ENCODE measurements around the gene MTOR. TPM values are rescaled to one million over a fixed set of nuclear protein-coding genes. Genes with fewer than 3 reads are reported as not detected.

MTOR gene
- total and polyA plus RNA-seq, 2 donors (not counting 1 experiment from before 2014, with no cell fraction given) = 30.7 to 50.7 TPM

GRCh38 chr1:11138029-11138428, 124.3 kb downstream of the MTOR start:
- H3K27ac Mint-ChIP-seq = no peak overlapping the region

GRCh38 chr1:11134898-11135266, 127.5 kb downstream of the MTOR start:
- ATAC-seq (ENCODE audit: low read depth) (no peak), DNase-seq (no peak)
- Histone ChIP-seq H3K36me3 (replicated peaks in 1 of 2; ENCODE audit: control extremely low read depth in 1 of 2, control insufficient read depth in 1 of 2, extremely low read depth in 1 of 2, insufficient read depth in 2 of 2, low read length in 1 of 2) (peaks cover 15 to 81% of the 10 kb centered on the region in 2 experiments), H3K9me3 (ENCODE audit: control extremely low read depth in 1 of 3, control insufficient read depth in 2 of 3, insufficient read depth in 1 of 3, low read length in 2 of 3) (no peaks in the 10 kb centered on the region), H3K27me3 (replicated peaks in 1 of 4; ENCODE audit: control extremely low read depth in 1 of 4, control insufficient read depth in 3 of 4, insufficient read depth in 4 of 4, low read length in 3 of 4) (no peaks in the 10 kb centered on the region), H3K27ac (ENCODE audit: low read length in 2 of 2) (no peak overlapping the region), H4K20me1 (ENCODE audit: control insufficient read depth, insufficient read depth, low read length, poor library complexity, severe bottlenecking) (no peaks in the 10 kb centered on the region), H3K79me2 (ENCODE audit: control insufficient read depth, insufficient read depth, low read length) (no peaks in the 10 kb centered on the region), H3K4me2 (replicated peaks; ENCODE audit: low read depth, low read length, poor library complexity, severe bottlenecking) (no peak overlapping the region), H2AFZ (ENCODE audit: insufficient read depth, low read depth, low read length, poor library complexity, severe bottlenecking) (no peak overlapping the region), H3K4me3 (ENCODE audit: control extremely low read depth in 1 of 5, extremely low read depth in 1 of 5, insufficient read depth in 1 of 5, low read depth in 2 of 5, low read length in 4 of 5) (no peak overlapping the region), H3K9ac (ENCODE audit: low read length) (no peak overlapping the region), H3K4me1 (ENCODE audit: control insufficient read depth in 2 of 2, insufficient read depth in 2 of 2, low read length in 2 of 2) (no peaks in the 10 kb centered on the region)
- no peaks in the 10 kb centered on the region for H3K27me3 Mint-ChIP-seq
- no peak overlapping the region for H3K27ac Mint-ChIP-seq
- intact Hi-C loops (cut with micrococcal nuclease) = no loop called here
- H3K9me3 Mint-ChIP-seq (ENCODE audit: insufficient read depth) = no peaks in the 10 kb centered on the region
- no peaks in the 10 kb centered on the region for H3K4me1 Mint-ChIP-seq
- no peak overlapping the region for H3K4me3 Mint-ChIP-seq
- WGBS (ENCODE audit: insufficient coverage) = no CpG with 5 or more reads among the region's 5 CpGs
- POLR2A ChIA-PET = no interaction called here
- no peak for TF ChIP-seq EZH2 (IDR thresholded peaks at IDR 0.05; ENCODE audit: borderline replicate concordance, insufficient read depth, low read depth, low read length, poor library complexity, severe bottlenecking)
- no peak for TF ChIP-seq CTCF (IDR thresholded peaks at IDR 0.05)
- CTCF ChIA-PET = no interaction called here

More at GRCh38 chr1:11138029-11138428, 124.3 kb downstream of the MTOR start:
- H3K4me3 ChIP-seq (ENCODE audit: control extremely low read depth in 1 of 5, extremely low read depth in 1 of 5, insufficient read depth in 1 of 5, low read depth in 2 of 5, low read length in 4 of 5) = no peak overlapping the region
- Mint-ChIP-seq H3K27me3 (no peaks in the 10 kb centered on the region), H3K9me3 (ENCODE audit: insufficient read depth) (no peaks in the 10 kb centered on the region), H3K4me1 (no peaks in the 10 kb centered on the region), H3K4me3 (no peak overlapping the region)
- no peak overlapping the region for H2AFZ ChIP-seq (ENCODE audit: insufficient read depth, low read depth, low read length, poor library complexity, severe bottlenecking)
- POLR2A ChIA-PET = no interaction called here
- H3K79me2 ChIP-seq (ENCODE audit: control insufficient read depth, insufficient read depth, low read length) = no peaks in the 10 kb centered on the region
- H3K4me1 ChIP-seq (ENCODE audit: control insufficient read depth in 2 of 2, insufficient read depth in 2 of 2, low read length in 2 of 2) = no peaks in the 10 kb centered on the region
- no peaks in the 10 kb centered on the region for H3K27me3 ChIP-seq (replicated peaks in 1 of 4; ENCODE audit: control extremely low read depth in 1 of 4, control insufficient read depth in 3 of 4, insufficient read depth in 4 of 4, low read length in 3 of 4)
- H3K9ac ChIP-seq (ENCODE audit: low read length) = no peak overlapping the region
- WGBS (ENCODE audit: insufficient coverage) = no CpG with 5 or more reads among the region's 1 CpG
- peaks cover 8 to 57% of the 10 kb centered on the region in 2 experiments for H3K36me3 ChIP-seq (replicated peaks in 1 of 2; ENCODE audit: control extremely low read depth in 1 of 2, control insufficient read depth in 1 of 2, extremely low read depth in 1 of 2, insufficient read depth in 2 of 2, low read length in 1 of 2)
- H3K9me3 ChIP-seq (ENCODE audit: control extremely low read depth in 1 of 3, control insufficient read depth in 2 of 3, insufficient read depth in 1 of 3, low read length in 2 of 3) = no peaks in the 10 kb centered on the region
- no peak overlapping the region for H3K4me2 ChIP-seq (replicated peaks; ENCODE audit: low read depth, low read length, poor library complexity, severe bottlenecking)
- DNase-seq = no peak
- TF ChIP-seq EZH2 (IDR thresholded peaks at IDR 0.05; ENCODE audit: borderline replicate concordance, insufficient read depth, low read depth, low read length, poor library complexity, severe bottlenecking) (no peak), CTCF (IDR thresholded peaks at IDR 0.05) (no peak)
- CTCF ChIA-PET = no interaction called here
- no peak for ATAC-seq (ENCODE audit: low read depth)
- intact Hi-C loops (cut with micrococcal nuclease) = no loop called here
- H4K20me1 ChIP-seq (ENCODE audit: control insufficient read depth, insufficient read depth, low read length, poor library complexity, severe bottlenecking) = no peaks in the 10 kb centered on the region
- H3K27ac ChIP-seq (ENCODE audit: low read length in 2 of 2) = no peak overlapping the region
